ENCODE data around the gene MDC1.
A peak's percentile ranks its signal among the peaks of the same experiment; 100 is the strongest.
"Not testable (repeated sequence)": the region's sequence is repeated elsewhere in the genome, so short reads cannot be mapped to it uniquely, and the experiment has no call there.

MDC1 gene

GRCh38 chr6:30683183-30683979 is 33.7 kb downstream of the MDC1 start:
- DNase-seq (ENCODE audit: low read depth in 1 of 2, low spot score in 1 of 2) = no peak

- DNase-seq (ENCODE audit: low read depth in 1 of 2, low spot score in 1 of 2) = peak; percentile 60 to 76
These were observed 34.7 kb downstream of the MDC1 start for GRCh38 chr6:30682143-30683117.

GRCh38 chr6:30681766-30682142 is 35.3 kb downstream of the MDC1 start:
- DNase-seq (ENCODE audit: low read depth in 1 of 2, low spot score in 1 of 2) = no peak

- DNase-seq (ENCODE audit: low read depth in 1 of 2, low spot score in 1 of 2) = no peak
These were observed 37.1 kb downstream of the MDC1 start for GRCh38 chr6:30679765-30680535.

- peak; percentile 85 to 89 for DNase-seq (ENCODE audit: low read depth in 1 of 2, low spot score in 1 of 2)
These were observed 37.9 kb downstream of the MDC1 start for GRCh38 chr6:30678964-30679726.

- no peak for DNase-seq (ENCODE audit: low read depth in 1 of 2, low spot score in 1 of 2)
These were observed 40.3 kb downstream of the MDC1 start for GRCh38 chr6:30676660-30677285.

GRCh38 chr6:30672445-30673253 is 44.4 kb downstream of the MDC1 start, which contains the start of gene DHX16:
Gene DHX16, minus strand, starts transcription at chr6:30673006. Its CDS starts 165 bp downstream, at chr6:30672841.
- DNase-seq (ENCODE audit: low read depth in 1 of 2, low spot score in 1 of 2) = peak; percentile 69 to 90

- no peak for DNase-seq (ENCODE audit: low read depth in 1 of 2, low spot score in 1 of 2)
These were observed 46.1 kb downstream of the MDC1 start for GRCh38 chr6:30670760-30671527.

- DNase-seq (ENCODE audit: low read depth in 1 of 2, low spot score in 1 of 2) = not testable (repeated sequence)
These were observed 50.8 kb downstream of the MDC1 start for GRCh38 chr6:30666300-30666699.

- no peak for DNase-seq (ENCODE audit: low read depth in 1 of 2, low spot score in 1 of 2)
These were observed 51.9 kb downstream of the MDC1 start for GRCh38 chr6:30664994-30665767.

- DNase-seq (ENCODE audit: low read depth in 1 of 2, low spot score in 1 of 2) = not testable (repeated sequence)
These were observed 59.2 kb downstream of the MDC1 start for GRCh38 chr6:30657922-30658321.

- DNase-seq (ENCODE audit: low read depth in 1 of 2, low spot score in 1 of 2) = no peak
These were observed 59.6 kb downstream of the MDC1 start for GRCh38 chr6:30657454-30657853.

- DNase-seq (ENCODE audit: low read depth in 1 of 2, low spot score in 1 of 2) = no peak
These were observed 60.6 kb downstream of the MDC1 start for GRCh38 chr6:30656513-30656912.

GRCh38 chr6:30655743-30656094 is 61.4 kb downstream of the MDC1 start:
- DNase-seq (ENCODE audit: low read depth in 1 of 2, low spot score in 1 of 2) = no peak

GRCh38 chr6:30654798-30655742 is 62.0 kb downstream of the MDC1 start:
- no peak for DNase-seq (ENCODE audit: low read depth in 1 of 2, low spot score in 1 of 2)

- DNase-seq (ENCODE audit: low read depth in 1 of 2, low spot score in 1 of 2) = no peak
These were observed 65.9 kb downstream of the MDC1 start for GRCh38 chr6:30651143-30651542.
